SK-N-SH treated with all-trans-retinoic acid at 6 μM for 48 hours (cell line): Measurements from ENCODE around the gene BBS9.

Source experiments
- TCF4 ChIP-seq: fragments of 250-450 bp; sonication (Bioruptor Pico); IDR thresholded peaks from 2 replicates; pipeline ENCODE4 v1.8.0; 2021; ENCODE audit warnings: mild to moderate bottlenecking, moderate library complexity, borderline replicate concordance
- TF ChIP-seq, protein P1 (sequence below): fragments of 250-450 bp; sonication (Bioruptor Pico); IDR thresholded peaks from 2 replicates; pipeline ENCODE4 v1.8.0; 2020; ENCODE audit warnings: mild to moderate bottlenecking, moderate library complexity, borderline replicate concordance

DNA sequence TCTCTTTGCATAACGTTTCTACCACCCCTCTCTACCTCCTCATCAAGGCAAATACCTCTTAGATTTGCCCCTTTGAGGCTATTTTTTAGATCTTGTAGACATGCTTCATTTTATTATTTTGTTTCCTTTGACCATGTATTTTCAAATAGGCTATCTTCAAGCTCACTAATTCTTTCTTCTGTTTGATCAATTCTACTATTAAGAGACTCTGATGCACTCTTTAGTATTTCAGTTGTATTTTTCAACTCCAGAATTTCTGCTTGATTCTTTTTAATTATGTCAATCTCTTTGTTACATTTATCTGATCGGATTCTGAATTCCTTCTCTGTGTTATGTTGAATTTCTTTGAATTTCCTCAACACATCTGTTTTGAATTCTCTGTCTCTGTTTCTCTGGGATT is 82.8 kb downstream of the BBS9 start:
- TF ChIP-seq, protein P1, sequence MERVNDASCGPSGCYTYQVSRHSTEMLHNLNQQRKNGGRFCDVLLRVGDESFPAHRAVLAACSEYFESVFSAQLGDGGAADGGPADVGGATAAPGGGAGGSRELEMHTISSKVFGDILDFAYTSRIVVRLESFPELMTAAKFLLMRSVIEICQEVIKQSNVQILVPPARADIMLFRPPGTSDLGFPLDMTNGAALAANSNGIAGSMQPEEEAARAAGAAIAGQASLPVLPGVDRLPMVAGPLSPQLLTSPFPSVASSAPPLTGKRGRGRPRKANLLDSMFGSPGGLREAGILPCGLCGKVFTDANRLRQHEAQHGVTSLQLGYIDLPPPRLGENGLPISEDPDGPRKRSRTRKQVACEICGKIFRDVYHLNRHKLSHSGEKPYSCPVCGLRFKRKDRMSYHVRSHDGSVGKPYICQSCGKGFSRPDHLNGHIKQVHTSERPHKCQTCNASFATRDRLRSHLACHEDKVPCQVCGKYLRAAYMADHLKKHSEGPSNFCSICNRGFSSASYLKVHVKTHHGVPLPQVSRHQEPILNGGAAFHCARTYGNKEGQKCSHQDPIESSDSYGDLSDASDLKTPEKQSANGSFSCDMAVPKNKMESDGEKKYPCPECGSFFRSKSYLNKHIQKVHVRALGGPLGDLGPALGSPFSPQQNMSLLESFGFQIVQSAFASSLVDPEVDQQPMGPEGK (CRISPR knock-in tag): no peak
- no peak for TF ChIP-seq TCF4 (CRISPR knock-in tag)
